Measurements from ENCODE around the gene KHDC3L. TPM values are rescaled to one million over a fixed set of nuclear protein-coding genes. Genes with fewer than 3 reads are reported as not detected.

KHDC3L gene
- total and polyA plus RNA-seq, 10 of the 15 experiments (the other 5 are each of a cell fraction or from before 2014, with no cell fraction given), result not detected

DNA sequence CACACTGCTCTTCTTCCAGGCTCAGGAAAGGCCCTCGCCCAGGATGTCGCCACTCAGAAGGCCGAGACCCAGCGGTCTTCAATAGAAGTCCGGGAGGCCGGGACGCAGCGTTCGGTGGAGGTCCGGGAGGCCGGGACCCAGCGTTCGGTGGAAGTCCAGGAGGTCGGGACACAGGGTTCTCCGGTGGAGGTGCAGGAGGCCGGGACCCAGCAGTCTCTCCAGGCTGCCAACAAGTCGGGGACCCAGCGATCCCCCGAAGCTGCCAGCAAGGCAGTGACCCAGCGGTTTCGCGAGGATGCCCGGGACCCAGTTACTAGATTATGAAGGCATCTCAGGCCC is 1.0 kb downstream of the KHDC3L start:
- Histone ChIP-seq H2AFZ (ENCODE audit: control insufficient read depth, low read depth, low read length) (no peak overlapping the region), H3K4me1 (ENCODE audit: control insufficient read depth, insufficient read depth, low read length) (no peaks in the 10 kb centered on the region), H3K4me3 (no peak overlapping the region), H3K9me3 (replicated peaks; ENCODE audit: control insufficient read depth, insufficient read depth, low read length) (no peaks in the 10 kb centered on the region), H3K4me2 (ENCODE audit: control insufficient read depth, insufficient read depth) (no peak overlapping the region), H3K9ac (ENCODE audit: control insufficient read depth, insufficient read depth, low read length) (no peak overlapping the region), H3K36me3 (ENCODE audit: control insufficient read depth in 2 of 2, insufficient read depth in 2 of 2, low read length in 1 of 2) (no peaks in the 10 kb centered on the region), H4K20me1 (ENCODE audit: control insufficient read depth, insufficient read depth) (no peaks in the 10 kb centered on the region), H3K79me2 (ENCODE audit: control insufficient read depth, insufficient read depth, low read length) (no peaks in the 10 kb centered on the region), H3K27ac (ENCODE audit: control insufficient read depth, insufficient read depth) (no peak overlapping the region), H3K27me3 (replicated peaks in 1 of 2; ENCODE audit: control insufficient read depth in 2 of 2, insufficient read depth in 2 of 2, low read length in 1 of 2) (0 out of 4 replicates have a peak, but pooled peaks cover 0 to 3% of the 10 kb centered on the region in 2 experiments)
- DNase-seq (ENCODE audit: low read depth, low spot score), result no peak
- ChIA-PET POLR2A (no interaction called here), SMC1A (ENCODE audit: uncharacterized antibody, unreplicated experiment) (no interaction called here), CTCF (no interaction called here), RAD21 (ENCODE audit: unreplicated experiment) (no interaction called here)
- FAIRE-seq, result no peak
- intact Hi-C loops (cut with micrococcal nuclease; ENCODE audit: unreplicated experiment), result no loop called here
- TF ChIP-seq EZH2 (IDR thresholded peaks at IDR 0.05; ENCODE audit: borderline replicate concordance, control insufficient read depth, low read depth, low read length), result no peak
- ATAC-seq, result no peak
- in situ Hi-C loops (cut with MboI), result no loop called here
- WGBS (ENCODE audit: insufficient coverage, insufficient replicate concordance, low lambda C conversion rate, missing lambda C conversion rate), result 64% methylated on average over 23 of the region's 23 CpGs
- no TSS peak for BruUV-seq (replicated peaks)

DNA sequence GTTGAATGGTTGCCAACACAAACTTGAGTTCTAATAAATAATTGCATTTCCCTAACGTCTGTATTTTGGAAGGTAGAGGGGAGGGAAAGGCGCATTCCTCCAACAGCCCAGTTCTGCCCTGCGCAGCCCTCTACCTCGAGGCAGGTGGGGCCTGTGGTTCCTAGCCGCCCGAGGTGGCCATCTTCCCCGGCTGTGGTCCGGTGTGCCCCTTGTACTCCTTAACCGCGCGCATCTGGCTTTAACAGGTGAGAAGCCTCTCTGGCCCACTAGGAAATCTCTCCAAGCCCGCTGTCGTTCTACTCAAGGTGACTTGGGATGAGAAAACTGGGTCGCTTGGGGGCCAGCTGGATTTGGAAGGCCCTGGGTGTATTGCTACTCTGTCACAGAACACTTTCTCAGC is 1.7 kb downstream of the KHDC3L start:
- no peaks in the 10 kb centered on the region for H3K9me3 ChIP-seq (replicated peaks; ENCODE audit: control insufficient read depth, insufficient read depth, low read length)
- no peak overlapping the region for H3K4me3 ChIP-seq
- no peaks in the 10 kb centered on the region for H4K20me1 ChIP-seq (ENCODE audit: control insufficient read depth, insufficient read depth)
- H3K4me2 ChIP-seq (ENCODE audit: control insufficient read depth, insufficient read depth), result no peak overlapping the region
- ATAC-seq (no peak), DNase-seq (ENCODE audit: low read depth, low spot score) (no peak), FAIRE-seq (no peak)
- POLR2A ChIA-PET, result no interaction called here
- no peak overlapping the region for H3K27ac ChIP-seq (ENCODE audit: control insufficient read depth, insufficient read depth)
- 78% methylated on average over 14 of the region's 14 CpGs for WGBS (ENCODE audit: insufficient coverage, insufficient replicate concordance, low lambda C conversion rate, missing lambda C conversion rate)
- TF ChIP-seq, protein P1, sequence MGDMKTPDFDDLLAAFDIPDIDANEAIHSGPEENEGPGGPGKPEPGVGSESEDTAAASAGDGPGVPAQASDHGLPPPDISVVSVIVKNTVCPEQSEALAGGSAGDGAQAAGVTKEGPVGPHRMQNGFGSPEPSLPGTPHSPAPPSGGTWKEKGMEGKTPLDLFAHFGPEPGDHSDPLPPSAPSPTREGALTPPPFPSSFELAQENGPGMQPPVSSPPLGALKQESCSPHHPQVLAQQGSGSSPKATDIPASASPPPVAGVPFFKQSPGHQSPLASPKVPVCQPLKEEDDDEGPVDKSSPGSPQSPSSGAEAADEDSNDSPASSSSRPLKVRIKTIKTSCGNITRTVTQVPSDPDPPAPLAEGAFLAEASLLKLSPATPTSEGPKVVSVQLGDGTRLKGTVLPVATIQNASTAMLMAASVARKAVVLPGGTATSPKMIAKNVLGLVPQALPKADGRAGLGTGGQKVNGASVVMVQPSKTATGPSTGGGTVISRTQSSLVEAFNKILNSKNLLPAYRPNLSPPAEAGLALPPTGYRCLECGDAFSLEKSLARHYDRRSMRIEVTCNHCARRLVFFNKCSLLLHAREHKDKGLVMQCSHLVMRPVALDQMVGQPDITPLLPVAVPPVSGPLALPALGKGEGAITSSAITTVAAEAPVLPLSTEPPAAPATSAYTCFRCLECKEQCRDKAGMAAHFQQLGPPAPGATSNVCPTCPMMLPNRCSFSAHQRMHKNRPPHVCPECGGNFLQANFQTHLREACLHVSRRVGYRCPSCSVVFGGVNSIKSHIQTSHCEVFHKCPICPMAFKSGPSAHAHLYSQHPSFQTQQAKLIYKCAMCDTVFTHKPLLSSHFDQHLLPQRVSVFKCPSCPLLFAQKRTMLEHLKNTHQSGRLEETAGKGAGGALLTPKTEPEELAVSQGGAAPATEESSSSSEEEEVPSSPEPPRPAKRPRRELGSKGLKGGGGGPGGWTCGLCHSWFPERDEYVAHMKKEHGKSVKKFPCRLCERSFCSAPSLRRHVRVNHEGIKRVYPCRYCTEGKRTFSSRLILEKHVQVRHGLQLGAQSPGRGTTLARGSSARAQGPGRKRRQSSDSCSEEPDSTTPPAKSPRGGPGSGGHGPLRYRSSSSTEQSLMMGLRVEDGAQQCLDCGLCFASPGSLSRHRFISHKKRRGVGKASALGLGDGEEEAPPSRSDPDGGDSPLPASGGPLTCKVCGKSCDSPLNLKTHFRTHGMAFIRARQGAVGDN (IDR thresholded peaks at IDR 0.05), result no peak
- TF ChIP-seq, protein P2, sequence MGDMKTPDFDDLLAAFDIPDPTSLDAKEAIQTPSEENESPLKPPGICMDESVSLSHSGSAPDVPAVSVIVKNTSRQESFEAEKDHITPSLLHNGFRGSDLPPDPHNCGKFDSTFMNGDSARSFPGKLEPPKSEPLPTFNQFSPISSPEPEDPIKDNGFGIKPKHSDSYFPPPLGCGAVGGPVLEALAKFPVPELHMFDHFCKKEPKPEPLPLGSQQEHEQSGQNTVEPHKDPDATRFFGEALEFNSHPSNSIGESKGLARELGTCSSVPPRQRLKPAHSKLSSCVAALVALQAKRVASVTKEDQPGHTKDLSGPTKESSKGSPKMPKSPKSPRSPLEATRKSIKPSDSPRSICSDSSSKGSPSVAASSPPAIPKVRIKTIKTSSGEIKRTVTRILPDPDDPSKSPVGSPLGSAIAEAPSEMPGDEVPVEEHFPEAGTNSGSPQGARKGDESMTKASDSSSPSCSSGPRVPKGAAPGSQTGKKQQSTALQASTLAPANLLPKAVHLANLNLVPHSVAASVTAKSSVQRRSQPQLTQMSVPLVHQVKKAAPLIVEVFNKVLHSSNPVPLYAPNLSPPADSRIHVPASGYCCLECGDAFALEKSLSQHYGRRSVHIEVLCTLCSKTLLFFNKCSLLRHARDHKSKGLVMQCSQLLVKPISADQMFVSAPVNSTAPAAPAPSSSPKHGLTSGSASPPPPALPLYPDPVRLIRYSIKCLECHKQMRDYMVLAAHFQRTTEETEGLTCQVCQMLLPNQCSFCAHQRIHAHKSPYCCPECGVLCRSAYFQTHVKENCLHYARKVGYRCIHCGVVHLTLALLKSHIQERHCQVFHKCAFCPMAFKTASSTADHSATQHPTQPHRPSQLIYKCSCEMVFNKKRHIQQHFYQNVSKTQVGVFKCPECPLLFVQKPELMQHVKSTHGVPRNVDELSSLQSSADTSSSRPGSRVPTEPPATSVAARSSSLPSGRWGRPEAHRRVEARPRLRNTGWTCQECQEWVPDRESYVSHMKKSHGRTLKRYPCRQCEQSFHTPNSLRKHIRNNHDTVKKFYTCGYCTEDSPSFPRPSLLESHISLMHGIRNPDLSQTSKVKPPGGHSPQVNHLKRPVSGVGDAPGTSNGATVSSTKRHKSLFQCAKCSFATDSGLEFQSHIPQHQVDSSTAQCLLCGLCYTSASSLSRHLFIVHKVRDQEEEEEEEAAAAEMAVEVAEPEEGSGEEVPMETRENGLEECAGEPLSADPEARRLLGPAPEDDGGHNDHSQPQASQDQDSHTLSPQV (IDR thresholded peaks at IDR 0.05), result no peak
- TF ChIP-seq SP1 (IDR thresholded peaks at IDR 0.05; ENCODE audit: low read depth, low read length), result no peak
- RAD21 ChIA-PET (ENCODE audit: unreplicated experiment), result no interaction called here
- no peaks in the 10 kb centered on the region for H3K4me1 ChIP-seq (ENCODE audit: control insufficient read depth, insufficient read depth, low read length)
- no peaks in the 10 kb centered on the region for H3K36me3 ChIP-seq (ENCODE audit: control insufficient read depth in 2 of 2, insufficient read depth in 2 of 2, low read length in 1 of 2)
- CTCF ChIA-PET, result interaction anchor here (0.7 kb wide), 1 partner anchor 33 kb away, joined by 3 read pairs; no protein-coding TSS in a partner anchor
- BruUV-seq (replicated peaks), result no TSS peak
- intact Hi-C loops (cut with micrococcal nuclease; ENCODE audit: unreplicated experiment) (no loop called here), in situ Hi-C loops (cut with MboI) (no loop called here)
- no peak overlapping the region for H2AFZ ChIP-seq (ENCODE audit: control insufficient read depth, low read depth, low read length)
- no peak overlapping the region for H3K9ac ChIP-seq (ENCODE audit: control insufficient read depth, insufficient read depth, low read length)
- 0 out of 4 replicates have a peak, but pooled peaks cover 0 to 3% of the 10 kb centered on the region in 2 experiments for H3K27me3 ChIP-seq (replicated peaks in 1 of 2; ENCODE audit: control insufficient read depth in 2 of 2, insufficient read depth in 2 of 2, low read length in 1 of 2)
- no peaks in the 10 kb centered on the region for H3K79me2 ChIP-seq (ENCODE audit: control insufficient read depth, insufficient read depth, low read length)
- SMC1A ChIA-PET (ENCODE audit: uncharacterized antibody, unreplicated experiment), result no interaction called here

Measured in GM12878 (cell line).